ENCODE results near the gene SNAI3. TPM values are rescaled to one million over a fixed set of nuclear protein-coding genes. Genes with fewer than 3 reads are reported as not detected.

SNAI3 gene
- total and polyA plus RNA-seq, 4 donors: 1.1 to 3.8 (median 2.9) TPM

GRCh38 chr16:88681084-88681680, 5.1 kb downstream of the SNAI3 start:
- DNase-seq (no peak), ATAC-seq (ENCODE audit: insufficient read depth, low FRiP score) (no peak)
- no peak overlapping the region for H3K4me3 ChIP-seq
- WGBS, 2 donors: 48 to 64% methylated on average over 30 to 31 of the region's 31 CpGs
- no peaks in the 10 kb centered on the region for H3K36me3 ChIP-seq (ENCODE audit: control insufficient read depth in 4 of 4, insufficient read depth in 4 of 4, low read length in 4 of 4)
- peaks cover 0 to 33% (median 19%) of the 10 kb centered on the region in 3 donors for H3K27me3 ChIP-seq (ENCODE audit: control insufficient read depth in 3 of 3, insufficient read depth in 3 of 3, low read length in 2 of 3)
- no peak for TF ChIP-seq CTCF (IDR thresholded peaks at IDR 0.05; ENCODE audit: control extremely low read depth, extremely low read depth)
- H3K27ac ChIP-seq (ENCODE audit: low read depth in 1 of 2, low read length in 1 of 2): no peak overlapping the region
- no peak overlapping the region for H3K9ac ChIP-seq (ENCODE audit: insufficient read depth in 1 of 2, low read length in 2 of 2)
- H3K9me3 ChIP-seq (ENCODE audit: control insufficient read depth in 4 of 4, insufficient read depth in 3 of 4, low read length in 3 of 4): no peaks in the 10 kb centered on the region
- H3K4me1 ChIP-seq (ENCODE audit: control insufficient read depth in 5 of 5, insufficient read depth in 5 of 5, low read length in 5 of 5): peaks cover 0 to 4% (median 0%) of the 10 kb centered on the region in 5 donors

- H3K9me3 ChIP-seq (ENCODE audit: control insufficient read depth in 4 of 4, insufficient read depth in 3 of 4, low read length in 3 of 4): no peaks in the 10 kb centered on the region
- ATAC-seq (ENCODE audit: insufficient read depth, low FRiP score): no peak
- peaks cover 0 to 30% (median 15%) of the 10 kb centered on the region in 3 donors for H3K27me3 ChIP-seq (ENCODE audit: control insufficient read depth in 3 of 3, insufficient read depth in 3 of 3, low read length in 2 of 3)
- H3K4me1 ChIP-seq (ENCODE audit: control insufficient read depth in 5 of 5, insufficient read depth in 5 of 5, low read length in 5 of 5): peaks cover 0 to 2% (median 0%) of the 10 kb centered on the region in 5 donors
- 86 to 92% methylated on average over 5 of the region's 5 CpGs for WGBS, 2 donors
- H3K27ac ChIP-seq (ENCODE audit: low read depth in 1 of 2, low read length in 1 of 2): no peak overlapping the region
- TF ChIP-seq CTCF (IDR thresholded peaks at IDR 0.05; ENCODE audit: control extremely low read depth, extremely low read depth): no peak
- no peak overlapping the region for H3K4me3 ChIP-seq
- DNase-seq: no peak
- H3K36me3 ChIP-seq (ENCODE audit: control insufficient read depth in 4 of 4, insufficient read depth in 4 of 4, low read length in 4 of 4): no peaks in the 10 kb centered on the region
- no peak overlapping the region for H3K9ac ChIP-seq (ENCODE audit: insufficient read depth in 1 of 2, low read length in 2 of 2)
Measured at GRCh38 chr16:88680554-88681083, 5.7 kb downstream of the SNAI3 start.

GRCh38 chr16:88678224-88678979, 7.9 kb downstream of the SNAI3 start:
- no peak for DNase-seq

More at GRCh38 chr16:88678224-88678979, 7.9 kb downstream of the SNAI3 start:
- Histone ChIP-seq H3K27me3 (ENCODE audit: control insufficient read depth in 3 of 3, insufficient read depth in 3 of 3, low read length in 2 of 3) (peaks cover 0 to 10% (median 0%) of the 10 kb centered on the region in 3 donors), H3K9me3 (ENCODE audit: control insufficient read depth in 4 of 4, insufficient read depth in 3 of 4, low read length in 3 of 4) (no peaks in the 10 kb centered on the region), H3K4me3 (no peak overlapping the region), H3K9ac (ENCODE audit: insufficient read depth in 1 of 2, low read length in 2 of 2) (no peak overlapping the region), H3K4me1 (ENCODE audit: control insufficient read depth in 5 of 5, insufficient read depth in 5 of 5, low read length in 5 of 5) (peaks cover 0 to 2% (median 0%) of the 10 kb centered on the region in 5 donors), H3K36me3 (ENCODE audit: control insufficient read depth in 4 of 4, insufficient read depth in 4 of 4, low read length in 4 of 4) (no peaks in the 10 kb centered on the region), H3K27ac (ENCODE audit: low read depth in 1 of 2, low read length in 1 of 2) (no peak overlapping the region)
- ATAC-seq (ENCODE audit: insufficient read depth, low FRiP score): no peak
- 65 to 87% methylated on average over 32 of the region's 32 CpGs for WGBS, 2 donors
- TF ChIP-seq CTCF (IDR thresholded peaks at IDR 0.05; ENCODE audit: control extremely low read depth, extremely low read depth): no peak

Measured in lung (tissue), 12 donors.